SIG-M5 treated with dmso at 0.1 percent for 504 hours (cell line): ENCODE data around the gene TUBA4A.

Source experiments
- DNase-seq: peaks from one replicate; lab custom pipeline; 2025; ENCODE audit not compliant: unreplicated experiment; lab: John Stamatoyannopoulos, UW

TUBA4A gene

GRCh38 chr2:219253753-219254589, at the start of gene TUBA4A:
Gene TUBA4A (minus strand): TSS chr2:219253918. CDS start chr2:219253858, 60 bp downstream.
- peak; percentile 53 for DNase-seq

- DNase-seq = no peak
Observed at GRCh38 chr2:219302412-219302968, 48.8 kb upstream of the TUBA4A start.

DNA sequence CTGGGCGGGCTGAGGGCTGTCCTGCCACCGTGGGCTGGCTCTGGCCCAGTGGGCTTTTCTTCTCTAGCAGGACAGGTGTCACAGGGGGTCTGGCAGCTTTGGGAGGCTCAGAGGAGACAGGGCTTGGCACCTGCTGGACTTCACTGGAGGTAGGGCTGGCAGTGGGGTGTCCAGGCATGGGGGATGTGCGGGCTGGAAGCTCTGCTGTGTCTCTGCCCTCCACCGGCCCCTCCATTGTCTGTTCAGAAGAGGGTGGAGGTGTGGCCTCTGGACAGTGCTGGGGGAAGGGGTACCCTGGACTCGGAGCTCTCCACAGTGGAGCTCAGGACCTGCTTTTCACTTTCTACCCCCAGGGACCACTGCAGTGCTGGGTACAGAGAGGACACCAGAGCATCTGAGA, 46.3 kb upstream of the TUBA4A start:
- DNase-seq = no peak

- DNase-seq = no peak
Observed at GRCh38 chr2:219299372-219299760, 45.6 kb upstream of the TUBA4A start.

DNA sequence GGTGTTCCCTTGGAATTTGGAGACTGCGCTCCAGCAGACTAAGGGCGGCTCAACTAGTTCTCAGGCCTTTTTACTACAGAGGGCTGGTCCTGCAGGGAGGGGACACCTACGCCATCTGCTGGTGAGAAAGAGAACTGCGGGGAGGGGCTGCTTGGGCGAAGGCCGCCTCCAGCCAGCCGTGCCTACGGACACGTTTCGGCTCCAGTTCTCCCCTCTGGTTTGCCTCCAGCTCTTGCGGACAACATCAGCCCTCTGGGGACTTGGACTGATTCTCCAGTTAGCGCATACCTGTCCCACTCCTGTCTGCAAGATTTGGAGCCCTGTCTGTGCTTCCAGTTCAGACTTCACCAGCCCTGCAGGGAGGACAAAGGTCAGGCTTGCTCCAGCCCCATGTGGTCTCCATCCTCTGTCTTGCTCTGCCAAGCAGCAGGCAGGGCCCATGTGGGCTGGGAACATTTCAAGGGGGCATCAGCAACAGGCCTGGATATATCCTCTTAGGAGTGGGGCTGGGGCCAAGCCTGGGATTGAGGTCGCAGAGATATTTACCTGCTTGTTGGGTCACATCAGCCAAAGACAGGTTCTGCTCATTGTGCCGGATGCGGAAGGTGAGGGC, 45.1 kb upstream of the TUBA4A start:
- peak; percentile 69 for DNase-seq

- no peak for DNase-seq
Observed at GRCh38 chr2:219297766-219298456, 44.2 kb upstream of the TUBA4A start.

- no peak for DNase-seq
Observed at GRCh38 chr2:219296631-219297391, 43.1 kb upstream of the TUBA4A start.

DNA sequence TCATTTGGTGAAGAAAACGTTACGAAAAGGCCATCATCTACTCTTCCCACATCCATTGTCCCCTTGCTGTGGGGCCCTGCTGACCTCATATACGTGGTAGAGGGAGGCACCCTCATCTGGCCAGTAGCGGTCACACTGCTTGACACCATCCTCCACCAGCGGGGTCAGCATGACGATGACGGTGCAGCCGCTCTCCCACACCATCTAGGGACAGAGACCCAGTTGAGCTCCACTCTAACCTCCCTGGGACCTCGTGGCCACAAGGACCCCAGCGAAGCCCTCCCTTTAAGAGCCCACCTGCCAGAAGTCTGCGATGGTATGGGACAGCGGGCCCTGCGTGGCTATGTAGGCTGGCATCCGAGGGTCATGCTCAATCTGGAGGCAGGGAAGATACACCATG, 42.4 kb upstream of the TUBA4A start:
- DNase-seq = no peak

DNA sequence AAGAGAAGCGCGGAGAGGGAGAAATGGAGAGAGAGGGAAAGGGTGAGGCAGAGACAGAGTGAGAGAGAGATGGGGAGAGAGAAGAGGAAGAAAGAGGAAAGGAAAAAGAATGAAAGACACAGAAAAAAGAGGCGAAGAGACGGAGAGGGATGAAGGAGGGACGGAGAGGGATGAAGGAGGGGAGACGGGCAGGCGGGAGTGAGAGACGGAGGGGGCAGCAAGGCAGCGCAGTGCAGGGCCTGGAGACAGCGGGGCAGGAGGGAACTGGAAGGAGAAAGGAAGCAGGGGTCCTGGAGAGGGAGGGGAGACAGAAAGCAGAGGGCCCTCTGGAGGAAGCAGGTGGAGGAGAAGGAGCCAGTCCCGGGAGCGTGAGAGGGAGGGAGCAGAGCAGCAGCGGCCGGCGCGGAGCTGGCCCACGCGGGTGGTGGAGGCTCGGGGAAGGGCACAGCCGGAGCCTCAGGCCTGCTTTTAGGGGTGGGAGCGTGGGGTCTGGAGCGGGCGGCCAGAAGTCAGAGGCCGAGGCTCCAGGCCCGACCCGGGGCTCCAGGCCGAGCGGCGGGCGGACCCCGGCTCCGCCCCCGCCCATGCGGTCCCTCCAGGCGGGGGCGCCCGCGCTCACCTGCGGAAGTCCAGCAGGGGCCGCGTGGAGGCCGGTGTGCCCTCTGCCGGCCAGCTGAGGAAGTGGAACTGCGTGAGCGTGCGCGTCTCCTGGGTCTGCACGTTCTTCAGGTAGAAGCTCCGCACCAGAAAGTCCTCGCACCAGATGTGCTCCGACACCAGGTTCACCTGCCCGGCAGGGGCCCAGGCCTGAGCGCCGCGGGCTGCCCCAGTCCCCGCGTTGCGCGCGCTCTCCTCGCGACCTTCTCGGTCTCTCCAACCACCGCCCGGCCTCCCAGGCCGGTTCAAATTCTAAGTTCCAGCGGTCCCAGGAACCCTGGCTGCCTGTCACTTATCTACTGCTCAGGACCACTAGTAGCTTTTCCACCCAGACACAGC, 40.9 kb upstream of the TUBA4A start:
- DNase-seq = peak; percentile 69

DNA sequence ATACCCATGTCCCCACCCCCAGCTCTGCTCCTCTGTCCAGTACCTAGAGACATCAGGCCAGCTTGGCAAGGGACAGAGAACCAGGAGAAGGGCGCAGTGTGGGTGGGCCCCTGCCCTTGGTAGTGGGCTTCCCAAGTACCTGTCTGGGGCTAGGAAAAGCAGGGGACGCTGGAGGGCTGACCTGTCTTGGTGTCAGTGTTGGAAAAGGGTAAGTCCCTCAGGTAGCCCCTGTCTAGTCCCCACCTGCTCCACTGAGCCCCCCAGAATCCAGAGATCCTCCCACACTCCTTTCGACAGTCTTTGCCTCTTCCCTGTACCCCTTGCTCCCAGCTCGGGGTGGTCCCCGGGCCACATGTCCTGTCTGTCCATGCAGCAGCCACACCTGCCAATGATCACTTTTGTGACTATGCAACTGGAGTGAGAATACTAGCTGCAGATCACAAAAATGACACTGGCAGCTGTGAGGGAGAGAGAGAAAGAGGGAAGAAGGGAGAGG, 40.1 kb upstream of the TUBA4A start:
- no peak for DNase-seq

- DNase-seq = no peak
Observed at GRCh38 chr2:219292616-219293015, 38.9 kb upstream of the TUBA4A start.

- no peak for DNase-seq
Observed at GRCh38 chr2:219291910-219292490, 38.3 kb upstream of the TUBA4A start.

DNA sequence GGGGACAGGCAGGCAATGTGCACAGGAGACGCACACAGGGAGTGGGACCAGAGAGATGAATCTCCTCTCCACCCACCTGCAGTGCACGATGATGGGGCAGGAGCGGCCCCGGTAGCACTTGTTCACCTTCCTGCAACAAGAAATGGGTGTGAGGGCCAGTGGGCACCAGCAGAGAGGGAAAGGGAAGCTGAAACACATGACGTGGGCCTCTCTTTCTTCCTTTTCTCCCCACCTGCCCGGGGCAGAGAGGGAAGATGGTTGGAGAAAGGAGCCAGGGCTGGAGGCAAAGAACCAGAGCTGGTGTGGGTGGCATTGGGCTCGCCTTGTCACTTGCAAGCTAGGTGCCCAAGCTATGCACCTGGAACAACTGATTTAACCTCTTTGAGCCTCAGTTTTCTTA, 37.7 kb upstream of the TUBA4A start:
- no peak for DNase-seq

- DNase-seq = no peak
Observed at GRCh38 chr2:219290381-219291171, 36.9 kb upstream of the TUBA4A start.

DNA sequence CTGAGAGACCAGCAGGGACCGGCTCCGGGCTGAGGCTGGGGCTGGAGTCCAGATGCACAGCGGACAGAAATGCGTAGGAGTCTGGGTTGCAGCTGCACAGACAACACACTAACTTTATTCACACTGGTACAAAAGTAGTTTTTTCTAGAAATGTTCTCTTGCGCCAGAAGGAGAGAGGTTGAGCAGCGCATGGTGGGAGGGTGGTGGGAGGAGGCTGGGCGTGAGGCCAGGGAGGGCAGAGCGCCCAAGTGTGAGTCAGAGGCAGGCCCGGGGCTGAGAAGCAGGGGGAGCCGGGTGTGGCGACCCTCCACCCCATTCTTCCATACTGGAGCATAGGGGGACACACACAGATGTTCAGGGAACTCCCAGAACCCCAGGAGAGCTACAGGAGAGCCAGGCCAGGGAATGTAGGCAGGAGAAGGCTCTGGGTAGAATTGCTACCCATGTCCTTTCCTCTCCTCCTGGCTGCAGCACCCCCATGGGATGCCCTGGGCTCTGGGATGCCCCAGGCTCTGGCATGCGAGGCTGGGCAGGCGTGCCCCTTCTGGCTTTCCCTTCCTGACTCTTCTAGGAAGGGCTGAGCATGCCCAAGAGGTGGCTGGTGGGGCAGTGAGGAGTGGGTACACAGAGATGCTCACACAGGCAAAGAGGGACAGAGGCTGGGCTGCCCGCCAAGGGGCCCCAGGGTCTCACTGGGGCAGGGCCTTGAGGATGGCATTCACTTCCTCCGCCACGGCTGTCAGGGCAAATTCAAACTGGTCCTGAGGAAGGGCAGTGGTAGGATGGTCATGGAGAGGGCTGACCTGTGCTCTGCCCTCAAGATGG, 36.0 kb upstream of the TUBA4A start:
- DNase-seq = no peak

DNA sequence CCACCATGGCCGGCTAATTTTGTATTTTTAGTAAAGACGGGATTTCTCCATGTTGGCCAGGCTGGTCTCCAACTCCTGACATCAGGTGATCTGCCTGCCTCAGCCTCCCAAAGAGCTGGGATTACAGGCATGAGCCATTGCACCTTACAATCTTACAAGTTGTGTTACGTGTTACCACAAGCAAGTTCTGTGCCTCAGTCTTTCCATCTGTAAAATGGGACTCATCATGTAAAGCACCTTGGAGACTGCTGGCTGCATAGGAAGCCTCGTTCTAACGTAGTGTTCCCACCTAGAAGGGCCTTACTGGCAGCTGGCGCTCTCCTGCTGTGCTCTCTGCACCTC, 35.4 kb upstream of the TUBA4A start:
- DNase-seq = no peak

GRCh38 chr2:219287580-219288265, 34.0 kb upstream of the TUBA4A start:
- DNase-seq = no peak
